SU-DHL-6 (cell line): ENCODE results near the gene S100P.

Source experiments
- H2AFZ ChIP-seq: fragments of 200-600 bp; sonication (generic); 2 replicates; pipeline ENCODE4 v1.6.1; 2014; ENCODE audit warnings: low read depth, mild to moderate bottlenecking, moderate library complexity, mixed read lengths, antibody characterized with exemption, low read length; ENCODE audit not compliant: severe bottlenecking
- H3F3A ChIP-seq: fragments of 200-600 bp; shearing (Covaris generic); 2 replicates; pipeline ENCODE4 v1.6.0; 2016; ENCODE audit warnings: antibody characterized with exemption, mild to moderate bottlenecking; ENCODE audit not compliant: insufficient read depth
- H3K27ac ChIP-seq: fragments of 200-600 bp; sonication (generic); 2 replicates; pipeline ENCODE4 v1.5.1; 2016; ENCODE audit warnings: low read depth, mild to moderate bottlenecking, low read length, moderate library complexity, mixed read lengths
- H3K27me3 ChIP-seq: fragments of 200-600 bp; sonication (generic), shearing (Covaris generic); 2 replicates; pipeline ENCODE4 v1.6.0; 2014; ENCODE audit warnings: mild to moderate bottlenecking, low read length
- H3K36me3 ChIP-seq: fragments of 200-600 bp; sonication (generic); 2 replicates; pipeline ENCODE4 v1.6.1; 2014; ENCODE audit warnings: mild to moderate bottlenecking, low read length, mixed read lengths
- H3K4me2 ChIP-seq: fragments of 300-600, 200-600 bp; shearing (Covaris generic), sonication (generic); 2 replicates; pipeline ENCODE4 v1.6.0; 2014; ENCODE audit warnings: low read length, low read depth, mild to moderate bottlenecking; ENCODE audit not compliant: poor library complexity, severe bottlenecking
- H3K4me3 ChIP-seq: fragments of 200-600 bp; sonication (generic); 2 replicates; pipeline ENCODE4 v1.5.1; 2014; ENCODE audit warnings: antibody characterized with exemption, low read length, mild to moderate bottlenecking, mixed read lengths; ENCODE audit not compliant: insufficient read depth, poor library complexity, severe bottlenecking
- H3K79me2 ChIP-seq: fragments of 200-600 bp; sonication (generic); 2 replicates; pipeline ENCODE4 v1.6.1; 2014; ENCODE audit warnings: mild to moderate bottlenecking, low read length, moderate library complexity; ENCODE audit not compliant: insufficient read depth
- H3K9ac ChIP-seq: fragments of 200-600 bp; sonication (generic); 2 replicates; pipeline ENCODE4 v1.7.0; 2014; ENCODE audit warnings: mild to moderate bottlenecking, low read length
- H3K9me2 ChIP-seq: fragments of 200-600 bp; sonication (generic); replicated peaks from 2 replicates; pipeline ENCODE4 v1.6.1; 2014; ENCODE audit warnings: low read length; ENCODE audit not compliant: insufficient read depth
- H3K9me3 ChIP-seq: fragments of 200-600 bp; sonication (generic); 2 replicates; pipeline ENCODE4 v1.6.1; 2014; ENCODE audit warnings: low read length, mixed read lengths; ENCODE audit not compliant: insufficient read depth
- H4K20me1 ChIP-seq: fragments of 200-600 bp; sonication (generic); 2 replicates; pipeline ENCODE4 v1.6.1; 2014; ENCODE audit warnings: low read depth, mild to moderate bottlenecking, antibody characterized with exemption, low read length, moderate library complexity, mixed read lengths
- EZH2phosphoT487 ChIP-seq: fragments of 200-600 bp; sonication (generic), shearing (Covaris generic); conservative IDR thresholded peaks from 2 replicates; pipeline ENCODE4 v1.6.1; 2018; ENCODE audit warnings: mild to moderate bottlenecking, antibody characterized with exemption, low read length, moderate library complexity, mixed read lengths
- TF ChIP-seq, protein P1 (sequence below): fragments of 200-600 bp; sonication (generic); IDR thresholded peaks from one replicate; pipeline ENCODE4 v1.5.1; 2017; ENCODE audit warnings: antibody characterized with exemption, mild to moderate bottlenecking, low read length, moderate library complexity; ENCODE audit not compliant: insufficient read depth, poor library complexity, severe bottlenecking

Gene S100P

DNA sequence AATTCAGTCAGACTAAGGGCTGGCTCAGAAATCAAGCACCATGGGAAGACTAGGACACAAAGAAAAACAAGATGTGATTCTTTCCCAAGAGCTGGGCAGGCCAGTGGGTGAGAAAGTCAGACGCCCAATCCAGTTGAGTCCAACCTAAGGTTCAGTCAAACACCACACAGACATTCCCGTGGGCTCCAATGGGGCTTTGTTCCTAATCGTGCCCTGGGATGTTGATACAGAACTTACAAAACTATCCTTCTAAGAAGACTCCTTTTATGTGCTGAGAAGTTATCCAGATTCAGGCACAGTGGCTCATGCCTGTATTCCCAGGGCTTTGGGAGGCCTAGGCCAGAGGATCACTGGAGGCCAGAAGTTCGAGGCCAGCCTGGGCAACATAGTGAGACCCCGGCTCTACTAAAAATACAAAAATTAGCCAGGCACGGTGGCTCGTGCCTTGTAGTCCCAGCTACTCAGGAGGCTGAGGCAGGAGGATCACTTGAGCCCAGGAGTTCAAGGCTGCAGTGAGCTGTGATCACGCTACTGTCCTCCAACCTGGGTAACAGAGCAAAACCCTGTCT lies 26.0 kb downstream of the S100P start:
- Histone ChIP-seq H3K9me3 (no peaks in the 10 kb centered on the region), H3K27me3 (no peaks in the 10 kb centered on the region), H4K20me1 (no peaks in the 10 kb centered on the region), H3K9me2 (no peaks in the 10 kb centered on the region), H3K4me2 (no peak overlapping the region), H3F3A (peaks cover 8% of the 10 kb centered on the region; the same call in 1 of the 2 replicates), H3K9ac (no peak overlapping the region), H3K79me2 (peaks cover 18% of the 10 kb centered on the region), H3K27ac (no peak overlapping the region), H2AFZ (no peak overlapping the region), H3K36me3 (no peaks in the 10 kb centered on the region), H3K4me3 (no peak overlapping the region)
- no peak for TF ChIP-seq EZH2phosphoT487
- TF ChIP-seq, protein P1, sequence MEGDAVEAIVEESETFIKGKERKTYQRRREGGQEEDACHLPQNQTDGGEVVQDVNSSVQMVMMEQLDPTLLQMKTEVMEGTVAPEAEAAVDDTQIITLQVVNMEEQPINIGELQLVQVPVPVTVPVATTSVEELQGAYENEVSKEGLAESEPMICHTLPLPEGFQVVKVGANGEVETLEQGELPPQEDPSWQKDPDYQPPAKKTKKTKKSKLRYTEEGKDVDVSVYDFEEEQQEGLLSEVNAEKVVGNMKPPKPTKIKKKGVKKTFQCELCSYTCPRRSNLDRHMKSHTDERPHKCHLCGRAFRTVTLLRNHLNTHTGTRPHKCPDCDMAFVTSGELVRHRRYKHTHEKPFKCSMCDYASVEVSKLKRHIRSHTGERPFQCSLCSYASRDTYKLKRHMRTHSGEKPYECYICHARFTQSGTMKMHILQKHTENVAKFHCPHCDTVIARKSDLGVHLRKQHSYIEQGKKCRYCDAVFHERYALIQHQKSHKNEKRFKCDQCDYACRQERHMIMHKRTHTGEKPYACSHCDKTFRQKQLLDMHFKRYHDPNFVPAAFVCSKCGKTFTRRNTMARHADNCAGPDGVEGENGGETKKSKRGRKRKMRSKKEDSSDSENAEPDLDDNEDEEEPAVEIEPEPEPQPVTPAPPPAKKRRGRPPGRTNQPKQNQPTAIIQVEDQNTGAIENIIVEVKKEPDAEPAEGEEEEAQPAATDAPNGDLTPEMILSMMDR = no peak

DNA sequence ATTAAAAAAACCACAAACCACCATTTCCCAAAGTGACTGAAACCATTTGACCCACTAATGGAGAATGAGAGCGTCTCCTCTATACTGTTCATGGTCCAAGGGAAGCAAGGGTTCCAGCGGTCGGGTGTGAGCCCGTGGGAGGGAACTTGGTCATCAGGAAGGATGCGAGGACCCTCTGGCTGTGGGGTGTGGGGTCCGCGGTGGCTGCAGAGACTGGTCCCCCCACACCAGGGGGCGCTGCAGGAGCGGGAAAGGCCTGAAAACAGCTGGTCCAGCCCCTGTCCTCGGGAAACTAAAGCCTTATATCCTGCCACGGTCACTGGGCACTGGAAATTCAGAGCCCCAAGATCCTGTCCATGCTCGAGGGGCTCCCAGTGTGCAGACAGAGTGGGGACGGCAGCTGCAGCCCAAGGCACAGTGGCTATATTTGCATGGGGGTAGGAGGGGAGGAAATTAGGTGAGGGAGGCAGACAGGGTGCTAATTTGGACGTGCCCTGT lies 26.6 kb downstream of the S100P start:
- Histone ChIP-seq H3K9ac (no peak overlapping the region; the same call in 1 of the 2 replicates), H3K4me2 (peak overlapping the region; percentile 18), H3K9me3 (no peaks in the 10 kb centered on the region), H3K4me3 (no peak overlapping the region), H3K79me2 (peaks cover 18% of the 10 kb centered on the region), H3K9me2 (no peaks in the 10 kb centered on the region), H2AFZ (no peak overlapping the region), H4K20me1 (no peaks in the 10 kb centered on the region), H3K27ac (no peak overlapping the region), H3K36me3 (no peaks in the 10 kb centered on the region), H3K27me3 (no peaks in the 10 kb centered on the region), H3F3A (peaks cover 7% of the 10 kb centered on the region; the same call in 1 of the 2 replicates)
- no peak for TF ChIP-seq EZH2phosphoT487
- TF ChIP-seq, protein P1 = peak; percentile 89

DNA sequence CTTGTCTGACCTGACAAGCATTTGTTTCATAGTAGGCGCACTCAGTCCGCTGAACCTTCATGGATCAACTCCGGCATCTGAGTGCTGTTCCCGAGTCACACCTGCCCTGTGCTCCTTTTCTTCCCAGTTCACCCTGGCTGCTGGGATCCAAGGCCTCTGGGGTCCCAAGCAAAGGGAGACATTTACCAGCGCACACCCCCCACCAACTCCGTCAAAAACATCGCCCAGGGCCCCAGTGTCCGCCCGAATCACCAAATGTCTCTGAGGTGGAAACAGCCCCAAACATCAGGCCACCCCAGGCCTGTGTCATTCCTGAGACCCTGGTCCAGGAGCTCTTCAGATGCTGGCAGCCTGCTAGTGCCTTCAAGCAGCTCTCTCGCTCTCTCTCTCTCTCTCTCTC lies 27.4 kb downstream of the S100P start:
- Histone ChIP-seq H3K4me2 (no peak overlapping the region), H3K36me3 (no peaks in the 10 kb centered on the region), H3K79me2 (peaks cover 18% of the 10 kb centered on the region), H3K27ac (no peak overlapping the region), H3K27me3 (no peaks in the 10 kb centered on the region), H3K4me3 (no peak overlapping the region), H3K9me2 (no peaks in the 10 kb centered on the region), H3K9me3 (no peaks in the 10 kb centered on the region), H3K9ac (no peak overlapping the region), H2AFZ (no peak overlapping the region), H4K20me1 (no peaks in the 10 kb centered on the region), H3F3A (0 out of 2 replicates have a peak, but pooled peaks cover 4% of the 10 kb centered on the region)
- no peak for TF ChIP-seq EZH2phosphoT487
- TF ChIP-seq, protein P1 = no peak
